GM19395 (cell line): ENCODE measurements around the gene TRAPPC2L.

Experiments
- ATAC-seq: cut with Tn5 transposase; IDR thresholded peaks from one replicate; pipeline ENCODE4 v1.9.1; 2021; ENCODE audit warnings: mild to moderate bottlenecking, moderate library complexity; ENCODE audit not compliant: unreplicated experiment

TRAPPC2L gene

DNA sequence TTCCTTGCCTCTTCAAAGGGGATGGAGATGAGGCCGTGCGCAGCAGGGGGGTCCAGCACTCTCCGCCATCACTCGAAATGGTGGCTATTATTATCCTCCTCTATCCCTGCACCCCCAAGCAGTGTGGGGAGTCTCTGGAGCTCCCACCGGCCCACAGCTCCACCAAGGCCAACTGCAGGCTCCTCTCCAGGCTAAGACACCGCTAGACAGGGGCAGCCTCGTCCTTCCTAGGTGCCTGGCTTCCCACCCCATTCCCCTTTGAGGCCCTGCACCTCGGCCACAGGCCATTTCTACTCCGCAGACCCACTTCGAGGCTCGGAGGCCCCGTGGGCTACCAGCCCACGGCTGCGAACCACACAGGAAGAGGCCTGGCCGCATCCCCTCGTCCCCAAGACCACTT, 49.1 kb downstream of the TRAPPC2L start:
- ATAC-seq = no peak

DNA sequence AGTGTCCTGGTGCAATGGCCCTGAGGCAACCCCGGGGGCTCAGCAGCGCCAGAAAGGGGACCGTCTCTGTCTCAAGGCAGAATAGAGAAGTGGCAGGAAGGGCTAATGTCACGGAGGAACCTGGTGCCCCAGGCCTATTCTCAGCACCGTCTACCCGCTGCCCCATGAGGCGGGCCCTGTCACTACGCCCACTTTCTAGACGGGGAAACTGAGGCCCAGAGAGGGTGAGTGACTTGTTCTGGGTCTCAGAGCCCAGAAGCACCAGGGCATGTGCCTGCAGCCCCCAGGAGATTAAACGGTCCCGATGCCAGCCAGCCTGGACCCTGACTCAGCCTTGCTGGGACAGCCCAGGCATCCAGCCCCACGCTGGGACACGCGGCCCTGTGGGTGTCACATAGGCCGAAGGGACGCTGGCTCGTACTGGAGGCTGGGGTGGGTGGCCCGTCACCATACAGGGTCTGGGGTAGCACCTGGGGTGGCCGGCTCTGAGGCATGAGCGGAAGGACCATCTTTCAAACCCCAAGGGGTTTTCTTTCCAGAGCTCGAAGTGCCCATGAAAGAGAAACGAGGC, 49.7 kb downstream of the TRAPPC2L start:
- no peak for ATAC-seq

DNA sequence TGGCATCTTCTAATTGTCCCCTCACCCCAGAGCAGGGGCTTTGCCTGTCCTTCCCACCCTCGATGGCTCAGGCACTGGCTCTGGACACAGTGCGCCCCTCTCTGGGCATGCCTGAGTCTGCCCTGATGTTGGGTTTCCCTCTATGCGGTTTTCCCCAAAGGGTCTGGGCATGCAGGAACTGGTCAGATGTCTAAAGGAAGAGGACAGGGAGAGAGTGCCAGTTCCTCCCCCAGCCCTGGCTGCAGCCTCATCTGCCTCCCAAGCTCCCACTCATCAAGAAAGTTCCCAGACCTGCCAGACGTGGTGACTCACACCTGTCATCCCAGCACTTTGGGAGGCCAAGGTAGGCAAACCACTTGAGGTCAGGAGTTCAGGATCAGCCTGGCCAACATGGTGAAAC, 50.8 kb downstream of the TRAPPC2L start:
- ATAC-seq = no peak

DNA sequence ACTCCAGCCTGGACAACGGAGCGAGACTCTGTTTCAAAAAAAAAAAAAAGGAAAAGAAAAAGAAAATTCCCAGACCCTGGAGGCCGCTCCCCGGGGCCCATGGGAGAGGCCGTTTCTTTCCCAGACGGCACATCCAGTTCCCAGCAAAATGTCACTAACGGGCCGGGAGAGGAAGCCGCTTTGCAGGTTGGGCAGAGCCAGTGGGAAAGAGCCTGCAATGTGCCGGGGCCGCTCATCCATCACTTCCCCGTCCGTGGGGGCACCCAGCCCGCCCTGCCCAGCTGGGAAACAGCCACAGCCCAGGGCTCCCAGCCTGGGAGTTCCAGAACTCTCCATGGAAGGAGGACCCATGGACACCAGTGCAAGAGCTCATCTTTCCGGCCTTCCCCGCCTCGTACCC, 51.4 kb downstream of the TRAPPC2L start:
- no peak for ATAC-seq

DNA sequence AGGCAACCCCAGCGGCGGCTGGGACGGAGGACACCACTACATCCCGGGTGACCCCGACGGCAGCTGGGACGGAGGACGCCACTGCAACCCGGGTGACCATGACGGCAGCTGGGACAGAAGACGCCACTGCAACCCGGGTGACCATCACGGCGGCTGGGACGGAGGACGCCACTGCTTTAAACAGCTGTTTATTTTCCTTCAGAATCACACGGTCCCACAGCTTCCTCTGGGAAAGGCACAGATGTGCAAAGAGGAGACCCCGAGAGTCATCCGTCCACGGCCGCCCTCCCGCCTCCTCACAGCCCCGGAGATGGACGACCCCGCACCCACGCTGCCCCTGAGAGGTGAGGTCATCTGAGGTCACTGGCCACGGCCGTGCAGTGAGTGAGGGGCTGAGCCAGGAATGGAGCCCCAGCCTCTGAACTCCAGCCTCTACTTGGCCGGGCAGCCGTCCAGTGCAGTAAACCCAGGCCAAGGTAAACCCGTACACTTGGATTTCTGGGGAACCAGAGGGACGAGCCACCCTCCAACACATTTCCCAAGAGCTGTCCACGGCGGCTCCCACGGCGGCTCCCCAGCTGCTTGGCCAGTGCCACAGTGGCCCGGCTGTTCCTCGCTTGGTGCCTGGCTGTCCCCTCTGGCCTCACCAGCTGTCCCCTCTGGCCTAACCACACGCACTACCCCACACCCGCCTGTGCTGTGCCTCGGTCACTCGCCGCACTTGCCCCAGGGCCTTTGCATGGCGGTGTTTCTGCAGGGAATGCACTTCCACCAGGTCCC, 52.7 kb downstream of the TRAPPC2L start:
- no peak for ATAC-seq

DNA sequence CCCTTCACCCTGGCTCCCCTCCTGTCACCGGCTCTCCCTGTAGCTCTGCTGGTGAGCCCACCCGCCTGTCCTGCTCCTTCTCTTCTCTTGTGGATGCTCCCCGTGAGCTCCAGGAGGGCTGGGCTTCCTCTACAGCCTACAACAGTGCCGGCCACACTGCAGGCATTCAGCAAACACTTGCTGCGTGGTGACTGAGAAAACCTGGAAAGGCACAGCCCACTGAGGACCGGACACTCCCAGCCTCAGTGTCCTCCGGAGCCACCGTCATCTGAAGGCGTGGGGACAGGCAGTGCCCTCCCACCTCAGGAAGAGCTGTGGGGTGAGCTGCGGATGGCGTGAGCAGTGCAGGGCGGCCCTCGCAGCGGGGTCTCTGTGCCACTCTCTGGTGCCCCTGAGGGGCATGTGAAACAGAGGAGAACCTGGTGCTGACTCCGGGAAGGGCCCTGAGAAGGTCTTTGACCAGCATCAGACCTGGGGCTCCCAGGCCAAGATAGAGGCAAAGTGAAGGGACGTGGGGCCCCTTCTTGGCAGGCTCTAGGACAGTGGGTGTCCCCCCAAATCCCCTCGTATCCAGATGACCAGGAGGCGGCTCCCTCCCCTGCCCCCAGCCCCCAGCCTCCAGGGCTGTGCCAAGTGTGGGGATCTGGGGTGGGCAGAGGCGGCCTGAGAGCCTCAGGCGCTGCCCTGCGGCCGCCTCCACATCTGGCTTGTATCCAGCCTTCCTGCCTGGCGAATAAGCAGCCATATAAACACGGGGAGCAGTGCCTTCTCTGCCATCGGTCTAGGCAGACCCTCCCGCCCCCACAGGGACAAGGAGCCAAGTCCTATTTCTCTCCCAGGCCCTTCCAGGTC, 53.6 kb downstream of the TRAPPC2L start:
- ATAC-seq = no peak

GRCh38 chr16:88911136-88911945, 54.4 kb downstream of the TRAPPC2L start:
- ATAC-seq = no peak

DNA sequence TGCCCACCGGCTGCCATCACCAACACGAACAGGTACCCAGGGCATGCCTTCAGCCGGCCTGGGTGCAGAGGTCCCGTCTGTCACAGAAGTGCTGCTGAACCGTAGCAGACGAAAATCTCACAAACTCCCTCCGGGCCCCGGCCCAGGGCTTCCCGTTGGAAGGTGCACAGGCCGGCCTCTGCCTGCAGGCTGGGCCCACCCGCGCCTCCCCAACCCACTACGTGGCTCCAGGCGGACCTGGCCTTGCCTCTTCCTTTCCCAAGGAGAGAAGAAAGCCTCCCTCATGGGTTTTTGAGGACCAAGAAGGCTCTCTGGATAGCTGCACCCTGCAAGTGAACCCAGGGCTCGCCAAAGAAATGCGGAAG, 55.0 kb downstream of the TRAPPC2L start:
- ATAC-seq = no peak
